Neural progenitor cell (in vitro differentiated cells): ENCODE results near the gene ZMAT5. TPM values are rescaled to one million over a fixed set of nuclear protein-coding genes. Genes with fewer than 3 reads are reported as not detected.

Experiments
- DNase-seq: peaks from one replicate; pipeline ENCODE4 v3.0.0-alpha.2; 2016; ENCODE audit warnings: low spot score
- H2AFZ ChIP-seq: fragments of 200-600 bp; sonication (generic); replicated peaks from 2 replicates; pipeline ENCODE4 v1.6.1; 2016; ENCODE audit warnings: antibody characterized with exemption
- H3F3A ChIP-seq: fragments of 200-600 bp; sonication (generic); 2 replicates; pipeline ENCODE4 v1.6.1; 2016; ENCODE audit warnings: antibody characterized with exemption, low read depth
- H3K27ac ChIP-seq: fragments of 200-600 bp; sonication (generic); 2 replicates; pipeline ENCODE4 v1.5.1; 2016; ENCODE audit warnings: mild to moderate bottlenecking
- H3K27me3 ChIP-seq: fragments of 200-600 bp; sonication (generic); 2 replicates; pipeline ENCODE4 v1.6.1; 2016; ENCODE audit warnings: mild to moderate bottlenecking, moderate library complexity
- H3K36me3 ChIP-seq: fragments of 200-600 bp; sonication (generic); 2 replicates; pipeline ENCODE4 v1.5.1; 2016
- H3K4me1 ChIP-seq: fragments of 200-600 bp; sonication (generic); 2 replicates; pipeline ENCODE4 v1.6.1; 2016; ENCODE audit warnings: mixed run types
- H3K4me2 ChIP-seq: fragments of 200-600 bp; sonication (generic); 2 replicates; pipeline ENCODE4 v1.6.1; 2016
- H3K4me3 ChIP-seq: fragments of 200-600 bp; sonication (generic); 2 replicates; pipeline ENCODE4 v1.5.1; 2016
- H3K79me2 ChIP-seq: fragments of 200-600 bp; sonication (generic); 2 replicates; pipeline ENCODE4 v1.6.1; 2016; ENCODE audit warnings: low read depth
- H3K9ac ChIP-seq: fragments of 200-600 bp; sonication (generic); 2 replicates; pipeline ENCODE4 v1.6.1; 2016
- H3K9me3 ChIP-seq: fragments of 200-600 bp; sonication (generic); 2 replicates; pipeline ENCODE4 v1.5.1; 2016; ENCODE audit warnings: low read depth
- H4K20me1 ChIP-seq: fragments of 200-600 bp; sonication (generic); 2 replicates; pipeline ENCODE4 v1.6.1; 2016; ENCODE audit warnings: low read depth
- H3K27ac Mint-ChIP-seq: 3 replicates; pipeline ENCODE4 v1.8.0; 2021; ENCODE audit warnings: mixed read lengths
- H3K27me3 Mint-ChIP-seq: 2 replicates; pipeline ENCODE4 v1.8.0; 2022; ENCODE audit warnings: low read depth, mild to moderate bottlenecking, inconsistent platforms, moderate library complexity, mixed read lengths; ENCODE audit not compliant: insufficient read depth
- H3K36me3 Mint-ChIP-seq: 3 replicates; pipeline ENCODE4 v1.8.0; 2021; ENCODE audit warnings: mixed read lengths
- H3K4me1 Mint-ChIP-seq: 3 replicates; pipeline ENCODE4 v1.8.0; 2021; ENCODE audit warnings: mixed read lengths
- H3K4me3 Mint-ChIP-seq: 3 replicates; pipeline ENCODE4 v1.8.0; 2021; ENCODE audit warnings: mild to moderate bottlenecking, moderate library complexity, mixed read lengths
- H3K9me3 Mint-ChIP-seq: 3 replicates; pipeline ENCODE4 v1.8.0; 2020; ENCODE audit warnings: mixed read lengths
- EZH2 ChIP-seq: fragments of 200-600 bp; sonication (generic); IDR thresholded peaks from 2 replicates; pipeline ENCODE4 v1.6.1; 2017; ENCODE audit warnings: antibody characterized with exemption, mild to moderate bottlenecking, moderate library complexity
- EZH2phosphoT487 ChIP-seq: fragments of 200-600 bp; sonication (generic); IDR thresholded peaks from 2 replicates; pipeline ENCODE4 v1.6.1; 2017; ENCODE audit warnings: antibody characterized with exemption
- total RNA-seq: library from RNA; depleted of rRNA; stranded (reverse); fragments of >200 nt; gene quantifications from 2 replicates; pipeline ENCODE4 v1.2.3, GENCODE V29; 2015; ENCODE audit warnings: low replicate concordance
- TF ChIP-seq, protein P1 (sequence below): fragments of 200-600 bp; sonication (generic); IDR thresholded peaks from 2 replicates; pipeline ENCODE4 v1.5.1; 2017; ENCODE audit warnings: antibody characterized with exemption, mild to moderate bottlenecking

ZMAT5 gene
- total RNA-seq, 1 donor from 2014 or later: 20.8 TPM

DNA sequence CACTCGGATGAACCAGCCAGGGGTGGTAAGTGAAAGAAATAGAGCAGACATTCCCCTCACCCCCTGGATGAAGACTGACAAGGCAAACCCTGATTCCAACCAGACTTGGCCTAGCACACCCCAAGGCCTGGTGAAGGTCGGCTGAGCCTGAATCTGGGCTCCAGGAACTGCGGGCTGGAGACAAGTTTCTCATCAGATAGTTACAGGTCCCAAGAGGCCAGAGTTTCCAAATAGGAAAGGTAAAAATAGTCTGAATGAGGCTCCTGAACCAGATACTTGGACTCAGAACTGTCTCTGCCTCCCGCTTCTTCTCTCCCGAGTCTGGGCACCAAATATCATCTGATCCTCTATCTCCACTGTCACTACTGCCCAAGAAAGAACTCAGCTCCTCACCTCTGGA lies 7.8 kb downstream of the ZMAT5 start:
- H3K4me2 ChIP-seq: peak overlapping the region; percentile 18
- H3F3A ChIP-seq: peaks cover 10% of the 10 kb centered on the region
- H3K36me3 Mint-ChIP-seq: no peaks in the 10 kb centered on the region
- H3K9ac ChIP-seq: no peak overlapping the region
- no peak overlapping the region for H3K4me3 ChIP-seq
- peaks cover 22% of the 10 kb centered on the region for H3K4me1 Mint-ChIP-seq
- peaks cover 9% of the 10 kb centered on the region for H3K27me3 Mint-ChIP-seq
- peaks cover 12% of the 10 kb centered on the region for H3K4me1 ChIP-seq
- no peak overlapping the region for H3K27ac ChIP-seq
- peak overlapping the region; percentile 58 for H3K27ac Mint-ChIP-seq
- no peak for DNase-seq
- no peak overlapping the region for H3K4me3 Mint-ChIP-seq
- TF ChIP-seq, protein P1, sequence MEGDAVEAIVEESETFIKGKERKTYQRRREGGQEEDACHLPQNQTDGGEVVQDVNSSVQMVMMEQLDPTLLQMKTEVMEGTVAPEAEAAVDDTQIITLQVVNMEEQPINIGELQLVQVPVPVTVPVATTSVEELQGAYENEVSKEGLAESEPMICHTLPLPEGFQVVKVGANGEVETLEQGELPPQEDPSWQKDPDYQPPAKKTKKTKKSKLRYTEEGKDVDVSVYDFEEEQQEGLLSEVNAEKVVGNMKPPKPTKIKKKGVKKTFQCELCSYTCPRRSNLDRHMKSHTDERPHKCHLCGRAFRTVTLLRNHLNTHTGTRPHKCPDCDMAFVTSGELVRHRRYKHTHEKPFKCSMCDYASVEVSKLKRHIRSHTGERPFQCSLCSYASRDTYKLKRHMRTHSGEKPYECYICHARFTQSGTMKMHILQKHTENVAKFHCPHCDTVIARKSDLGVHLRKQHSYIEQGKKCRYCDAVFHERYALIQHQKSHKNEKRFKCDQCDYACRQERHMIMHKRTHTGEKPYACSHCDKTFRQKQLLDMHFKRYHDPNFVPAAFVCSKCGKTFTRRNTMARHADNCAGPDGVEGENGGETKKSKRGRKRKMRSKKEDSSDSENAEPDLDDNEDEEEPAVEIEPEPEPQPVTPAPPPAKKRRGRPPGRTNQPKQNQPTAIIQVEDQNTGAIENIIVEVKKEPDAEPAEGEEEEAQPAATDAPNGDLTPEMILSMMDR: no peak
- no peak for TF ChIP-seq EZH2phosphoT487
- TF ChIP-seq EZH2: no peak
- H3K9me3 Mint-ChIP-seq: no peaks in the 10 kb centered on the region
- no peaks in the 10 kb centered on the region for H3K27me3 ChIP-seq
- no peaks in the 10 kb centered on the region for H3K36me3 ChIP-seq
- H4K20me1 ChIP-seq: peaks cover 16% of the 10 kb centered on the region
- no peaks in the 10 kb centered on the region for H3K9me3 ChIP-seq
- no peak overlapping the region for H2AFZ ChIP-seq
- no peaks in the 10 kb centered on the region for H3K79me2 ChIP-seq

DNA sequence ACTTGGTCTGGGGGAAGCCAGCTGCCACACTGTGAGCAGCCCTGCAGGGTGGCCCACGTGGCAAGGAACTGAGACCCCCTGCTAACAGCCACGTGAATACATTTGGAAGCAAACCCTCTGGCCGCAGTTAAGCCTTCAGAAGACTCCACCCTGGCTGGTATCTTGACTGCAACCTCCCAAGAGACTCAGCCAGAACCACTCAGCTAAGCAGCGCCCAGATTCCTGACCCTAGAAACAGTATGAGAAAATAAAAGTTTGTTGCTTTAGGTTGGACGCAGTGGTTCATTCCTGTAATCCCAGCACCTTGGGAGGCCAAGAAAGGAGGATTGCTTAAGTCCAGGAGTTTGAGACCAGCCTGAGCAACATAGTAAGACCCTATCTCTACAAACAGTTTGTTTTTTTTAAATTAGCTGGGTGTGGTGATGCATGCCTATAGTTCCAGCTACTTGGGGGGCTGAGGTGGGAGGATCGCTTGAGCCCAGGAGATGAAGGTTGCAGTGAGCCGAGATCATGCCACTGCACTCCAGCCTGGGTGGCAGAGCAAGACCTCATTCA lies 8.7 kb downstream of the ZMAT5 start:
- H3K27me3 Mint-ChIP-seq: peaks cover 11% of the 10 kb centered on the region
- peaks cover 22% of the 10 kb centered on the region for H3K4me1 Mint-ChIP-seq
- no peaks in the 10 kb centered on the region for H3K36me3 Mint-ChIP-seq
- H3K4me3 Mint-ChIP-seq: no peak overlapping the region
- no peaks in the 10 kb centered on the region for H3K36me3 ChIP-seq
- H3K79me2 ChIP-seq: no peaks in the 10 kb centered on the region
- peaks cover 12% of the 10 kb centered on the region for H3K4me1 ChIP-seq
- no peaks in the 10 kb centered on the region for H3K9me3 ChIP-seq
- H3K27ac ChIP-seq: no peak overlapping the region
- H3K9ac ChIP-seq: no peak overlapping the region
- peaks cover 16% of the 10 kb centered on the region for H4K20me1 ChIP-seq
- peaks cover 10% of the 10 kb centered on the region for H3F3A ChIP-seq
- TF ChIP-seq EZH2 (no peak), EZH2phosphoT487 (no peak)
- TF ChIP-seq, protein P1: no peak
- H2AFZ ChIP-seq: no peak overlapping the region
- no peak overlapping the region for H3K4me3 ChIP-seq
- no peak overlapping the region for H3K27ac Mint-ChIP-seq
- peak overlapping the region; percentile 18 for H3K4me2 ChIP-seq
- no peaks in the 10 kb centered on the region for H3K27me3 ChIP-seq
- no peaks in the 10 kb centered on the region for H3K9me3 Mint-ChIP-seq
- peak; percentile 36 for DNase-seq

DNA sequence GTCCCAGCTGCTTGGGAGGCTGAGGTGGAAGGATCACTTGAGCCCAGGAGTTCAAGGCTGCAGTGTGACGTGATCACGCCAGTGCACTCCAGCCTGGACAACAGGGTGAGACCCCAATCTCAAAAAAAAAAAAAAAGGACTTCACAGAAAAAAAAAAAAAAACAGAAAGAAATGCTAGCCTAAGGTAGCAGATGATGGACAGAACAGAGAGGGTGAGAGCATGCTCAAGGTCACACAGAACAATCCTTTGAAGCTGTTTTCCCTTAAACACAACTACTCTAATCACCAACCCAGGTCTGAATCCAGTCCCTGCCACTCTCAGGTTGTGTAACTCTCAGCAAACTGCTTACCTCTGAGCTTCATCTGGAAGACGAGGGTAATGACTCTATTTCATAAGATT lies 9.7 kb downstream of the ZMAT5 start:
- Histone ChIP-seq H3K4me3 (no peak overlapping the region), H3K9me3 (no peaks in the 10 kb centered on the region), H3K27ac (no peak overlapping the region), H4K20me1 (peaks cover 16% of the 10 kb centered on the region), H3K4me1 (peaks cover 12% of the 10 kb centered on the region), H3F3A (peaks cover 10% of the 10 kb centered on the region), H3K79me2 (no peaks in the 10 kb centered on the region), H3K9ac (no peak overlapping the region), H3K36me3 (no peaks in the 10 kb centered on the region), H3K27me3 (no peaks in the 10 kb centered on the region), H3K4me2 (no peak overlapping the region), H2AFZ (no peak overlapping the region)
- H3K27ac Mint-ChIP-seq: no peak overlapping the region
- H3K36me3 Mint-ChIP-seq: no peaks in the 10 kb centered on the region
- H3K4me1 Mint-ChIP-seq: peaks cover 22% of the 10 kb centered on the region
- no peak for TF ChIP-seq EZH2phosphoT487
- TF ChIP-seq, protein P1: no peak
- TF ChIP-seq EZH2: no peak
- no peak overlapping the region for H3K4me3 Mint-ChIP-seq
- no peaks in the 10 kb centered on the region for H3K9me3 Mint-ChIP-seq
- H3K27me3 Mint-ChIP-seq: peaks cover 11% of the 10 kb centered on the region
- no peak for DNase-seq
